Measurements from ENCODE around the gene SPATA45. TPM values are rescaled to one million over a fixed set of nuclear protein-coding genes. Genes with fewer than 3 reads are reported as not detected.

SPATA45 gene
- total RNA-seq, 4 donors from 2014 or later = not detected

DNA sequence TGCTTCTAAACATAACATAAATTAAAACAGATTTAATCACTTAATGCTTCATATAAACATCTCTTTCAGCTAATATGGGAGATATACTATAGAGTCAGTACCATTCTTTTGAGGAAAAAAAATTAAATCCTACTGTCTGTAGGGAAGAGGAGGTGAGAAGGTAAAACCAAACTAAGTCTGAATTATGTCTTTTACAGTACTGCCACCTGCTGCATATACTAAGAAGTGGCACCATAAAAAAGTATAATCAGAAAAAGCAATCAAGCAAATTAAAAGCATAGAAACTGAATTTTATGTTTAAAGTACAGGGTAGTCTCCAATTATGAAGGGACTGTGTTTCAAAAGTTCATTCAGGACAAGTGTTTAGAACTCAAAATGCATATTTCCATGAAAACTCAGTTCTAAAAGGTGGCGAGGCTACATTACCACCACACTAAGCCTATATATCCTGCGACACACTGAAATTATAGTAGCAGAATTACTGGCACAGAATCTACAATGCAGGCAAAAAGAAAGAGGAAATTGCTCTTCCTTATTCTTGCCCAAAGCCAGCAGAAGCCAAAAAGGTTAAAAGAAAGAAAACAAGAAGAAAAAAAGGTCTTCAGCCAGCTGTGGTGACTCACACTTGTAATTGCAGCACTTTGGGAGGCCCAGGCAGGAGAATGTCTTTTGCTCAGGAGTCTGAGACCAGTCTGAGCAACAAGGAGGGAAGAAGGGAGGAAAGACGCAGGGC lies 64.9 kb downstream of the SPATA45 start:
- Histone ChIP-seq H3K4me3 (replicated peaks in 1 of 3) (no peak overlapping the region), H3K36me3 (peaks cover 0 to 10% of the 10 kb centered on the region in 2 donors), H3K27me3 (no peaks in the 10 kb centered on the region), H3K4me1 (no peaks in the 10 kb centered on the region), H3K9me3 (no peaks in the 10 kb centered on the region), H3K27ac (no peak overlapping the region)
- TF ChIP-seq, protein P1, sequence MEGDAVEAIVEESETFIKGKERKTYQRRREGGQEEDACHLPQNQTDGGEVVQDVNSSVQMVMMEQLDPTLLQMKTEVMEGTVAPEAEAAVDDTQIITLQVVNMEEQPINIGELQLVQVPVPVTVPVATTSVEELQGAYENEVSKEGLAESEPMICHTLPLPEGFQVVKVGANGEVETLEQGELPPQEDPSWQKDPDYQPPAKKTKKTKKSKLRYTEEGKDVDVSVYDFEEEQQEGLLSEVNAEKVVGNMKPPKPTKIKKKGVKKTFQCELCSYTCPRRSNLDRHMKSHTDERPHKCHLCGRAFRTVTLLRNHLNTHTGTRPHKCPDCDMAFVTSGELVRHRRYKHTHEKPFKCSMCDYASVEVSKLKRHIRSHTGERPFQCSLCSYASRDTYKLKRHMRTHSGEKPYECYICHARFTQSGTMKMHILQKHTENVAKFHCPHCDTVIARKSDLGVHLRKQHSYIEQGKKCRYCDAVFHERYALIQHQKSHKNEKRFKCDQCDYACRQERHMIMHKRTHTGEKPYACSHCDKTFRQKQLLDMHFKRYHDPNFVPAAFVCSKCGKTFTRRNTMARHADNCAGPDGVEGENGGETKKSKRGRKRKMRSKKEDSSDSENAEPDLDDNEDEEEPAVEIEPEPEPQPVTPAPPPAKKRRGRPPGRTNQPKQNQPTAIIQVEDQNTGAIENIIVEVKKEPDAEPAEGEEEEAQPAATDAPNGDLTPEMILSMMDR (IDR thresholded peaks at IDR 0.05) = peak in 5 of 6 experiments; percentile 16 to 60 (median 42)
- TF ChIP-seq POLR2A (IDR thresholded peaks at IDR 0.05) = no peak
- DNase-seq = no peak
- WGBS, 2 donors = 87 to 92% methylated on average over 3 of the region's 3 CpGs
- intact Hi-C loops (cut with DNase I) = loop anchor here (10.0 kb wide), 1 partner anchor 118 kb away; no protein-coding TSS in a partner anchor

- H3K4me3 ChIP-seq (replicated peaks in 1 of 3) = no peak overlapping the region
- TF ChIP-seq, protein P1 (IDR thresholded peaks at IDR 0.05) = no peak
- no peak for TF ChIP-seq POLR2A (IDR thresholded peaks at IDR 0.05)
- WGBS, 2 donors = 95 to 96% methylated on average over 2 of the region's 2 CpGs
- no peaks in the 10 kb centered on the region for H3K27me3 ChIP-seq
- H3K4me1 ChIP-seq = no peaks in the 10 kb centered on the region
- no peak overlapping the region for H3K27ac ChIP-seq
- no peaks in the 10 kb centered on the region for H3K9me3 ChIP-seq
- no peak for DNase-seq
- intact Hi-C loops (cut with DNase I) = loop anchor here (10.0 kb wide), 1 partner anchor 116 kb away; no protein-coding TSS in a partner anchor
- peaks cover 0 to 10% of the 10 kb centered on the region in 2 donors for H3K36me3 ChIP-seq
These were observed 66.2 kb downstream of the SPATA45 start for GRCh38 chr1:212781225-212781624.

GRCh38 chr1:212780759-212781158 lies 66.7 kb downstream of the SPATA45 start:
- no peak for DNase-seq
- no peaks in the 10 kb centered on the region for H3K9me3 ChIP-seq
- H3K27ac ChIP-seq = no peak overlapping the region
- intact Hi-C loops (cut with DNase I) = loop anchor here (10.0 kb wide), 1 partner anchor 116 kb away; no protein-coding TSS in a partner anchor
- H3K27me3 ChIP-seq = no peaks in the 10 kb centered on the region
- H3K4me1 ChIP-seq = no peaks in the 10 kb centered on the region
- 90 to 91% methylated on average over 3 of the region's 3 CpGs for WGBS, 2 donors
- H3K4me3 ChIP-seq (replicated peaks in 1 of 3) = no peak overlapping the region
- no peak for TF ChIP-seq POLR2A (IDR thresholded peaks at IDR 0.05)
- TF ChIP-seq, protein P1 (IDR thresholded peaks at IDR 0.05) = no peak
- peaks cover 0 to 10% of the 10 kb centered on the region in 2 donors for H3K36me3 ChIP-seq

Small RNA genes lying within 50 kb of the gene (small RNA-seq; reads per million reads assigned to genes)
- gene AC104333.1 (not detected), gene AC104333.2 (not detected)

Other genes starting within 250 kb of the SPATA45 start
- gene ATF3, start 238.9 kb downstream of the SPATA45 start, total RNA-seq = 10 to 100 TPM in 3 of 4 donors, 1 to 10 TPM in 1; 9.2 to 21.2 (median 14.7) TPM
- 1 to 10 TPM; 1.2 to 1.6 (median 1.2) TPM for gene BATF3, start 147.8 kb downstream of the SPATA45 start, total RNA-seq
- 10 to 100 TPM; 47.5 to 62.8 (median 62.2) TPM for gene NSL1, start 55.9 kb downstream of the SPATA45 start, total RNA-seq
- gene TATDN3, start 55.8 kb downstream of the SPATA45 start, total RNA-seq = 10 to 100 TPM; 12.1 to 20.2 (median 18.6) TPM
- gene FLVCR1, start 10.6 kb upstream of the SPATA45 start, total RNA-seq = 1 to 10 TPM; 7.8 to 8.9 (median 8.2) TPM
- gene VASH2, start 102.9 kb upstream of the SPATA45 start, total RNA-seq = 1 to 10 TPM in 2 of 4 donors, under 1 TPM in 2; 0.24 to 2.0 (median 1.1) TPM
- 10 to 100 TPM; 46.7 to 77.8 (median 65.7) TPM for gene ANGEL2, start 168.2 kb upstream of the SPATA45 start, total RNA-seq
- 10 to 100 TPM; 20.3 to 29.9 (median 22.1) TPM for gene RPS6KC1, start 203.6 kb upstream of the SPATA45 start, total RNA-seq